NCI-H1092 treated with DMSO at 0.1 percent for 48 hours (cell line): ENCODE measurements around the gene DARS1.
"Not testable (repeated sequence)": the region's sequence is repeated elsewhere in the genome, so short reads cannot be mapped to it uniquely, and the experiment has no call there.

ENCODE experiments used
- DNase-seq: peaks from one replicate; lab custom pipeline; 2025; lab: John Stamatoyannopoulos, UW

DARS1 gene

DNA sequence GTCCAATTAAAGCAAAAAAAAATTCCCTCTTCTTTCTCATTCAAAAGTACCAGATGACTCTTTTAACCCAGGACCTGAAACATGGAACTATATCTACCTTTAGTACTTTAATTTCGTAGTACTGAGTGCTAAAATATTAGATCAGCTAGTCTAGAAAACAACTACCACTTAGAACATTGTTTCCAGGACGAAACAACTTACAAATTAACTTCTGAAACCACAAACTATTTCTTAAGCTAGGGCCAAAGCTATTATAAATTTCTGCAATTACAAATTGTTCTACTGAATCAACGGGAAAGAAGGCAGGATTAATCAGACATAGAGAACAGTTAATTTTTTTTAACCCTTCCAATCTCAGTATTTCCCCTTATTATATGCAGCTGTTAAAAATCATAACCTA, 39.9 kb downstream of the DARS1 start:
- no peak for DNase-seq

DNA sequence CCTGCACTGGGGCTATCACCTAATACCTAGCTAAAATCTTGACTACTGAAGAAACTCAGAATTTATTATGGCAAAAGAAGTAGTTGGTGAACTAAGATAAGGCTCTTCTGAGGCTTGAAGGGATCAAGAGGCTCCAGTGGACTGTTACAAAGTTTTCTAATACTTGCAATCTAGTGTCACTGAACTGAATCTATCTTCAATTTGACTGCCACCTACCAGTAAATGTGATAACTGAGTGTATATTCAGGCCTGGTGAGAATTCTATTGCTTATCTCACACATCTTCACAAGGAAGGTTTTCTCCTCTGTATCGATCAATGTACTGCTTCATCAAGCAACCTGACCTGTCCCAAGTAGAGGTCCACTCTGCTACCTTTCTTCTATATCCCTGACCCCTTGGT, 40.8 kb downstream of the DARS1 start:
- DNase-seq, result no peak

GRCh38 chr2:135942936-135943688, 42.3 kb downstream of the DARS1 start:
- no peak for DNase-seq

GRCh38 chr2:135936524-135936923, 48.9 kb downstream of the DARS1 start:
- DNase-seq, result no peak

GRCh38 chr2:135935914-135936313, 49.5 kb downstream of the DARS1 start:
- no peak for DNase-seq

DNA sequence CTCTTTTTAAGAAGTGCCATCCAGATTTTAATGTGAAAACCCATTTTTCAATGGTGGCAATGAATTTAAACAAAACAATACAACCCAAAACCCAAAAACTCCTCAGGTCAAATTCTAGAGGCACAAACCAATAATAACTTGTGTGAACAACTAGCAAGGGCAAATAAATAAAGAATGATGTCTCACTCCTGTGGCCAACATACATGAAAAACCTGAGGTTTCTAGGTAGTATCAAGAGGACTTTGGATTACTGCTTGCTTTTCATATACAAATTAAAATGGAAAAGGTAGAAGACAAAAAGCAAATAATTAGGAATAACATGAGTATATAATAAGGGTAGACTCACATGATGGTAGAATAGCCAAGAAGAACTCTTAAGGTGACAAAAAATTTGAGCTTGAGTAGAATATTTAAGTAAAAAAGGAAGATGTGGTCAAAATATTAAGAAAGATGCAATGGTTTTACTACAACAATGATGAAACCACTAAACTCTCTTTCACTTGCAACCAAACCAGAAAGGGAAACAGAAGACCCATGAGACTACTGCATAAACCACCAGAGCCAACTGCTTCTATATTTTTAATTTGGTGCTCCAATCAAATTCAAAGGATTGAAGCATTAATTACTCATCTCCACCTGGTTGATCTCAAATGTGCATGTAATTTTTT, 53.5 kb downstream of the DARS1 start:
- DNase-seq, result no peak

DNA sequence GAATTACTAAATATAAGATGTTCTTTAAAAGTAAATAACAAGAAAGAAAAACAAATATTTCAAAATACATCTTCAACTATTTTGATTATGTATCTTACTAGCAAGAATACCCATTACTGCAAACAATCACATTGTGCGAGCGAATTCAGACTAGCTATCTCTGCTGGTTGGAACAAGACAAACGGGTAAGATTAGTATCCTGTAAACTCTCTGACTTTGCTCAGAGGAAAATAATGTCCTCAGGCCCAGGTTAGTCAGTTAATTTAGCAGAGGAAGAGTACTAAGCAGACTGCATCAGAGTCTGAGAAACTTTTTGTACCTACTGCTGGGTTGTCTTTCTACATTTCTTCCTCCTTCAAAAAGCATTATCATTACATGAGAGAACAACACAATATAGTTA, 58.8 kb downstream of the DARS1 start:
- DNase-seq, result no peak

DNA sequence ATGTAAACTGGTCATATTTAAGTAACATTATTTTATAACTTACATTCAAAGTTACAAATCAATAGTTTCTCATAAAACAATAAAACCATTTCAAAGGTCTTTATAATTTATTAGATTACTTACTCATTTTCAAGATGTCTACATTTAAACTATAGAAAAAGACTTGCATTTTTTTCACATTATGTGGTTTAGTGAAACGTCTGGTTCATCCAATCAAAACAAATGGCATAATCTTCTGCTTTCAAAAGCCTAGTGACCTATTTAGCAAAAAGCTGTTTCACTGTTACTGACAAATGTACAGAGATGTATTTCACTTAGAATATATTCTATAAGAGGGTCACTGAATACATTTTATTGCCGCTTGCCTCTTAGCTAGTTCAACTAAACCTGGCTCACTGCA, 59.9 kb downstream of the DARS1 start:
- DNase-seq, result no peak

GRCh38 chr2:135916207-135916606, 69.2 kb downstream of the DARS1 start:
- peak; percentile 34 for DNase-seq

DNA sequence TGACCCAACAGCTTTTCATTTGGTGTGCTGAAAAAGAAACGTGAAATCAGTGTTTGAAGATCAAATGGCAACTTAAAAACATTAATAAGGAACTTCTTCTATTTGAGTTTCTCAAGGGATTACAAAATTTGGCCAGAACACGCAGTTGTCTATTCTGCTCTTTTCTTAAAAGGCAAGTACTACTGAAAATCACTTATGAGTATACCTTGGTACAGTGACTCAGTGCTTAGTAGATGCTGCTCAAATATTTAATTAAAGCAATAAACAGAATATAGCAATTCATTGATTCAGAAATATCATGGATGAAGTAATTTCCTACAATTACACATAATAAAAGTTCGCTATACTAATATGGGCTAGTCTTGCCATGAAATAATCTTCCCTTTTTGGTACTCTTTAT, 70.9 kb downstream of the DARS1 start:
- no peak for DNase-seq

GRCh38 chr2:135913727-135914365, 71.6 kb downstream of the DARS1 start:
- DNase-seq, result peak; percentile 36

DNA sequence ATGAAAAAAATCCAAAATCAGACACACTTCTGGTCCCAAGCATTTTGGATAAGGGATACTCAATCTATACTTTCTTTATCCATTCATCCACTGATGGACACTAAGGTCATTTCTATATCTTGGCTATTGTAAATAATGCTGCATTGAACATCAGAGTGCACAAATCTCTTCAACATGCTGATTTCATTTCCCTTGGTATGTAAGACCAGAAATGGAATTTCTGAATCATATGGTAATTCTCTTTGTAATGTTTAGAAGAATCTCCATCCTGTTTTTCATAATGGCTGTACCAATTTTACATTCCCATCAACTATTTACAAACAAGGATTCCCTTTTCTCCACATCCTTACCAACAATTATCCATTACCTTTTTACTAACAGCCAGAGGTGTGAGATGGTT, 75.5 kb downstream of the DARS1 start:
- DNase-seq, result no peak

GRCh38 chr2:135905679-135906078, 79.7 kb downstream of the DARS1 start:
- DNase-seq, result no peak

GRCh38 chr2:135904341-135904989, 81.0 kb downstream of the DARS1 start:
- DNase-seq, result no peak

DNA sequence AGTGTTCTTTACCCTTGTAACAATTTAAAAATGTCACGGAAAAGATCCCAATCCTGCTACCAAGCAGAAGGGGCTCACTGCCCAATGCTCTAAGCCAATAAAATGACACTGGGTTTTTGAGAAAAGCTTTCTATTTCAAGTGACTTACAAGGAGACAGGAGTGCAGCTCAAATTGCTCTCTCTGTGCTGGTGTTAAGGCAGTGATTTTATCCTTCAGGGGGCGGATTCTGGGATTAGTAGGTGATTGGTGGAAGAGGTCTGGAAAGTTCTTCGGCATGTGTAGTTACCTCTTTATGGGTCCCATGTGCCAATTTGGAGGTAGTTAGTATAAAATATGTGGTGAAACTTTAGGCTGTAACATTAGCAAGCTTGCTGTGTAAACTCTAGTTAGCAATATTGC, 81.8 kb downstream of the DARS1 start:
- no peak for DNase-seq

- no peak for DNase-seq
These were observed 85.9 kb downstream of the DARS1 start for GRCh38 chr2:135899567-135899966.

GRCh38 chr2:135898234-135898786, 87.1 kb downstream of the DARS1 start:
- DNase-seq, result no peak

GRCh38 chr2:135894930-135895329, 90.5 kb downstream of the DARS1 start:
- DNase-seq, result no peak

DNA sequence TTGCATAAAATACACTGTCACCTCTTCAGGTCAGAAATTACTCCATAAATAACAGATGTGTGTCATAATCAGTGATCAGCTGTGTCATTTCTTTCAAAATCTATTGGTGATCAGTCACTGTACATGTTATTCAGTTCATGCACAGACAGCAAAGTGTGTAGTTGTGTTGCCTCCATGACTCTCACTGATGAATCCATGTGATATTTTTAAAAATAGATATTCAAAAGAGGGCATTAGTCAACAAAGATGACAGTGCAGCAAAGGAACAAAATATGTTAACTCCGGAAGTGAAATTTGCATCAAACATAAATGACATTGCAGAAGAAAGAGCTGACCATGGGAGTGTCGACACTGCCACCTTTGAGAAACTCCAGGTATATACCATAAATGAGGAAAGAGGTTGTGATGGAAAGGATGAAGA, 92.0 kb downstream of the DARS1 start:
- no peak for DNase-seq

DNA sequence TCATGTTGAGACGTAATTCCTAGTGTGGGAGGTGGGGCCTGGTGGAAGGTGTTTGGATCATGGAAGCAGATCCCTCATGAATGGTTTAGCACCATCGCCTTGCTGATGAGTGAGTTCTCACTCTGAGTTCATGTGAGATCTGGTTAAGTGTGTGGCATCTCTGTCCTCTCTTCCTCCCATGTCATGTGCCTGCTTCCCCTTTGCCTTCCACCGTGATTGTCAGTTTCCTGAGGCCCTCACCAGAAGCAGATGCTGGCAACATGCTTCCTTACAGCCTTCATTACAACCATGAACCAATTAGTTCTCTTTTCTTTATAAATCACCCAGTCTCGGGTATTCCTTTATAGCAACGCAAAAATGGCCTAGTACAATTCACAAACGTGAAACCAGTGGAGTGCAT, 94.6 kb downstream of the DARS1 start:
- DNase-seq, result no peak

DNA sequence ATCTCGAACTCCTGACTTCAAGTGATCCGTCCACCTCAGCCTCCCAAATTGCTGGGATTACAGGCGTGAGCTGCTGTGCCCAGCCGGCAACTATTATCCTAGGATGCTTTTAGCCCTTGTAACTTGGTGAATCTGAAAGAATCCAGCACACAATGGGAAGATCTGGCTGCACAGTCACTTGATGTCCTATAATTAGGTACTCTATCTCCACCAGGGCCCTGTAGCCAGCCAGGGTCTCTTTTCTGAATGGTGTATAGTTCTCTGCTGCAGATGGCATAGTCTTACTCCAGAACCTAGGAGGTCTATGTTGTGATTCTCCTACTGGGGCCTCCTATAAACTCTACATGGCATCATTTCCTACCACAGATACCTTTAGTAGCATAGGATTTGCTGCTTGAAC, 95.3 kb downstream of the DARS1 start:
- no peak for DNase-seq

- not testable (repeated sequence) for DNase-seq
These were observed 96.8 kb downstream of the DARS1 start for GRCh38 chr2:135888587-135888986.
